ENCODE results near the gene PAK5. TPM values are rescaled to one million over a fixed set of nuclear protein-coding genes. Genes with fewer than 3 reads are reported as not detected.

PAK5 gene
- total and polyA plus RNA-seq, 10 donors, result not detected

DNA sequence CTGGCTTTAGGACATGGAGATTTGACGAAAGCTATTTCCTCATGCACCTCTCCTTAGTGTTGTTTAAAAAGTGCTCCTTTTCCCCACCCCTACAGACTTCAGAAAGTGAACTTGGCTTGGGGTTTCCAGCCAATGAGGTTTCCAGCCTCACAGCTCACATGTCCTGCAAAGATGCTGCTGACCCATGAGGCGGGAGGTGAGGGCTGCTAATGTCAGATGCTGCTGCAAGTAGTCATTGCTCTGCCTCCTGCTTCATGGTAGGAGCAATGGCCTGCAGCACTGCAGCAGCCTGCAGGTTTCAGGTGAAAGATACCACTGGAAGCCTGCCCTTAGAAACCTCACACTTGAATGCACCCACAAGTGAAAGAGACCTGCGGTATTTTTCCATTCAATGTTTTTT, 211.7 kb downstream of the PAK5 start:
- Histone ChIP-seq H3K9me3 (no peaks in the 10 kb centered on the region), H3K27me3 (replicated peaks in 1 of 7) (peaks cover 0 to 12% (median 0%) of the 10 kb centered on the region in 7 donors), H3K36me3 (no peaks in the 10 kb centered on the region), H3K4me3 (no peak overlapping the region), H3K27ac (no peak overlapping the region), H3K4me1 (no peaks in the 10 kb centered on the region)
- no peak for TF ChIP-seq POLR2AphosphoS5 (IDR thresholded peaks at IDR 0.05)
- TF ChIP-seq, protein P1, sequence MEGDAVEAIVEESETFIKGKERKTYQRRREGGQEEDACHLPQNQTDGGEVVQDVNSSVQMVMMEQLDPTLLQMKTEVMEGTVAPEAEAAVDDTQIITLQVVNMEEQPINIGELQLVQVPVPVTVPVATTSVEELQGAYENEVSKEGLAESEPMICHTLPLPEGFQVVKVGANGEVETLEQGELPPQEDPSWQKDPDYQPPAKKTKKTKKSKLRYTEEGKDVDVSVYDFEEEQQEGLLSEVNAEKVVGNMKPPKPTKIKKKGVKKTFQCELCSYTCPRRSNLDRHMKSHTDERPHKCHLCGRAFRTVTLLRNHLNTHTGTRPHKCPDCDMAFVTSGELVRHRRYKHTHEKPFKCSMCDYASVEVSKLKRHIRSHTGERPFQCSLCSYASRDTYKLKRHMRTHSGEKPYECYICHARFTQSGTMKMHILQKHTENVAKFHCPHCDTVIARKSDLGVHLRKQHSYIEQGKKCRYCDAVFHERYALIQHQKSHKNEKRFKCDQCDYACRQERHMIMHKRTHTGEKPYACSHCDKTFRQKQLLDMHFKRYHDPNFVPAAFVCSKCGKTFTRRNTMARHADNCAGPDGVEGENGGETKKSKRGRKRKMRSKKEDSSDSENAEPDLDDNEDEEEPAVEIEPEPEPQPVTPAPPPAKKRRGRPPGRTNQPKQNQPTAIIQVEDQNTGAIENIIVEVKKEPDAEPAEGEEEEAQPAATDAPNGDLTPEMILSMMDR (IDR thresholded peaks at IDR 0.05 in 8 of 11, conservative IDR thresholded peaks at IDR 0.05 in 3 of 11), result no peak
- TF ChIP-seq POLR2A (IDR thresholded peaks at IDR 0.05), result no peak
- WGBS, 5 donors, result 72 to 87% (median 78%) methylated on average over 3 of the region's 3 CpGs
- no peak for DNase-seq
- intact Hi-C loops (cut with DNase I; ENCODE audit: low total_unique reads), result no loop called here

DNA sequence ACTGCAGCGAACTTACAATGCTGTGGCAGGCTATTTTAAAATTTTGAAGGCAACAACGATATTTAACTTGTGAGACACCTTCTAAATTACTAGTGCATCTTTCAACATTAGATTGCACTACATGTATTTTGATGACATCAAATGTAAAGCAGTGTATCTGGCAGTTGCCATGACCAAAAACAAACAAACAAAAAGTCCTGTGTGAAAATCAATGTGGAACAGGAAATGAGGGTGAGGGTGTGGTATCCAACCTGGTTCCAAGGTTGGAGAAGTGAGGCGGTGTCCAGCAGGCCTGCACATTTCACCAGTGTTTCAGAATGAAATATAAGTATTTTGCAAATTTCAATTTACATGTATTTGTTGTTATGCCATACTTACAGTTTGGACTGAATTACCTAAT, 212.5 kb downstream of the PAK5 start:
- DNase-seq, result no peak
- H3K4me1 ChIP-seq, result no peaks in the 10 kb centered on the region
- 64 to 75% (median 70%) methylated on average over 3 of the region's 3 CpGs for WGBS, 5 donors
- no peaks in the 10 kb centered on the region for H3K9me3 ChIP-seq
- H3K27me3 ChIP-seq (replicated peaks in 1 of 7), result peaks cover 0 to 12% (median 0%) of the 10 kb centered on the region in 7 donors
- intact Hi-C loops (cut with DNase I; ENCODE audit: low total_unique reads), result no loop called here
- H3K4me3 ChIP-seq, result no peak overlapping the region
- no peak overlapping the region for H3K27ac ChIP-seq
- H3K36me3 ChIP-seq, result no peaks in the 10 kb centered on the region
- TF ChIP-seq, protein P1 (IDR thresholded peaks at IDR 0.05 in 8 of 11, conservative IDR thresholded peaks at IDR 0.05 in 3 of 11), result no peak
- TF ChIP-seq POLR2AphosphoS5 (IDR thresholded peaks at IDR 0.05) (no peak), POLR2A (IDR thresholded peaks at IDR 0.05) (no peak)

DNA sequence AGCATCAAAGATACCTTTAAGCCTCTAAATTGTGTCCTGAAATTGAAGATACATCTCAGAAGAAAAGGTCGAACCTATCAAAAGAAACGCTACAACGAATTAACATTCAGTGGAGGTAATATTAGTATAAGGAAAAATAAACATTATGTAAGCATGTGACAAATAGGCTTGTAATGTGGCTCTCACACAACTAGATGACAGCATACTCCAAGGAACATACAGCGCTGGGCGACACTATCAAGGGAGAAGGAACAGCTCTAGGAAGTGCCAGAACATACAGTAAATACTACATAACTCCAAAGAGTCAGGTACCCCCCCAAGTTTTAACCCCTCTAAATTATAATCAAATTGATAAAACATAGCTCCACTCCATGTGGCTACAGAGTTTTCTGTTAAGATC, 220.9 kb downstream of the PAK5 start:
- intact Hi-C loops (cut with DNase I; ENCODE audit: low total_unique reads), result no loop called here
- no peak for DNase-seq
- WGBS, 5 donors, result 82 to 87% (median 86%) methylated on average over 5 of the region's 5 CpGs
- H3K9me3 ChIP-seq, result peaks cover 0 to 5% (median 0%) of the 10 kb centered on the region in 8 donors
- no peak overlapping the region for H3K4me3 ChIP-seq
- TF ChIP-seq, protein P1 (IDR thresholded peaks at IDR 0.05 in 8 of 11, conservative IDR thresholded peaks at IDR 0.05 in 3 of 11), result no peak
- TF ChIP-seq POLR2AphosphoS5 (IDR thresholded peaks at IDR 0.05) (no peak), POLR2A (IDR thresholded peaks at IDR 0.05) (no peak)
- peaks cover 0 to 22% (median 0%) of the 10 kb centered on the region in 7 donors for H3K27me3 ChIP-seq (replicated peaks in 1 of 7)
- no peak overlapping the region for H3K27ac ChIP-seq
- peaks cover 0 to 3% (median 0%) of the 10 kb centered on the region in 6 donors for H3K4me1 ChIP-seq
- no peaks in the 10 kb centered on the region for H3K36me3 ChIP-seq

DNA sequence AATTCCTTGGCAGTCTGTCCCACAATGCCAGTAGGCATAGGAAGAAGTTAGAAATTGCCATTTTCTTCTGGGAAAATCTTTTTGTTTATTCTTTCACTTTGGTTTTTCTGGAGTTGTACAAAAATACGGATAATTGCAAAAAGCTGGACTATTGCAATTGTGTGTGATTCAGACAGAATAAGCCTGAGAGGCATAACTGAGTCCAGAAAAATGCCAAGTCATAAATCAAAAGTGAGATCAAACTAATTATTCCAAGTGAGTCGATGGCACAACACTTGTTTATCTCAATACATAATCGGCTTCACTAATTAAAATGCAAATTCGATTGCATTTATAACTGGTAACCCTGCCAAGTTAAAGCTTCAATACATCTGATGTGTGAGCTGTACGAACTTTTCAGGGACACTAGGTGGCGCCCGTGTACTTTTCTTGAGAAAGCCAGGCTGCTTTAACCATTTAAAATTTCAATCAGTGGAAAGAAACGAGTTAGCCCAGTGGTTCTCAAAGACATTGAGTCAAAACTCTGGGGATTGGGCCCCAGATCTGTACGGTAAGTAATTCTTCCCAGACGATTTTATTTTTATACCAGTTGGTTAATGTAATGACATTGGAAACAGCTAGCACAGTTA, 221.9 kb downstream of the PAK5 start:
- WGBS, 5 donors, result 5 to 7% (median 7%) methylated on average over 10 of the region's 10 CpGs
- Histone ChIP-seq H3K4me3 (no peak overlapping the region), H3K27me3 (replicated peaks in 1 of 7) (peaks cover 0 to 19% (median 0%) of the 10 kb centered on the region in 7 donors), H3K4me1 (peaks cover 0 to 3% (median 0%) of the 10 kb centered on the region in 6 donors), H3K27ac (no peak overlapping the region), H3K36me3 (no peaks in the 10 kb centered on the region), H3K9me3 (peaks cover 0 to 5% (median 0%) of the 10 kb centered on the region in 8 donors)
- no peak for TF ChIP-seq POLR2AphosphoS5 (IDR thresholded peaks at IDR 0.05)
- TF ChIP-seq, protein P1 (IDR thresholded peaks at IDR 0.05 in 8 of 11, conservative IDR thresholded peaks at IDR 0.05 in 3 of 11), result peak in 10 of 11 experiments; percentile 24 to 76 (median 58)
- no peak for DNase-seq
- intact Hi-C loops (cut with DNase I; ENCODE audit: low total_unique reads), result no loop called here

Measured in spleen (tissue), 11 donors.